ENCODE data around the gene RPS27. TPM values are rescaled to one million over a fixed set of nuclear protein-coding genes. Genes with fewer than 3 reads are reported as not detected.
"Not testable (repeated sequence)": the region's sequence is repeated elsewhere in the genome, so short reads cannot be mapped to it uniquely, and the experiment has no call there.

Gene RPS27
- total and polyA plus RNA-seq, 3 experiments from 2014 or later = 1,959 to 20,406 (median 2,149) TPM

- Mint-ChIP-seq H3K27me3 (peaks cover 4 to 5% of the 10 kb centered on the region in 2 donors), H3K27ac (peak overlapping the region; percentile 93 to 100 (median 100)), H3K4me3 (peak overlapping the region; percentile 91 to 100 (median 97)), H3K4me1 (peaks cover 34 to 57% (median 53%) of the 10 kb centered on the region in 3 donors), H3K36me3 (peaks cover 14 to 48% (median 18%) of the 10 kb centered on the region in 3 donors), H3K9me3 (peaks cover 0 to 2% (median 0%) of the 10 kb centered on the region in 5 donors)
- ChIA-PET CTCF (interaction anchor here (1.2 to 9.1 kb wide), 4 partner anchors 10 to 193 kb away, joined by 3 to 94 read pairs (median 4); partner anchors contain the start of gene JTB), POLR2A (interaction anchor here (0.5 to 2.4 kb wide), 15 partner anchors 10 to 357 kb away, joined by 3 to 46 read pairs (median 8); partner anchors contain the start of genes CHTOP, CREB3L4, CRTC2 and DENND4B)
- peaks cover 42% of the 10 kb centered on the region for H3K4me1 ChIP-seq (ENCODE audit: insufficient read depth, low read length)
- DNase-seq = peak in 1 of 5 donors; percentile 7
- no peaks in the 10 kb centered on the region for H3K27me3 ChIP-seq (ENCODE audit: insufficient read depth, low read length, poor library complexity, severe bottlenecking)
- H3K36me3 ChIP-seq (ENCODE audit: insufficient read depth, low read length) = peaks cover 35% of the 10 kb centered on the region
- H3K9me3 ChIP-seq (ENCODE audit: low read length) = no peaks in the 10 kb centered on the region
- H3K27ac ChIP-seq (ENCODE audit: low read depth, low read length) = peak overlapping the region; percentile 96
- peak overlapping the region; percentile 79 for H3K4me3 ChIP-seq (ENCODE audit: low read length)
Observed at GRCh38 chr1:153991151-153991630, 629 bp downstream of the RPS27 start.

- Mint-ChIP-seq H3K36me3 (peaks cover 14 to 49% (median 18%) of the 10 kb centered on the region in 3 donors), H3K27me3 (peaks cover 0 to 3% of the 10 kb centered on the region in 2 donors), H3K27ac (peak overlapping the region; percentile 93 to 100 (median 100)), H3K9me3 (peaks cover 0 to 2% (median 0%) of the 10 kb centered on the region in 5 donors), H3K4me1 (peaks cover 30 to 52% (median 48%) of the 10 kb centered on the region in 3 donors), H3K4me3 (peak overlapping the region; percentile 91 to 100 (median 97))
- ChIA-PET POLR2A (interaction anchor here (0.5 to 2.4 kb wide), 9 partner anchors 10 to 358 kb away, joined by 3 to 46 read pairs (median 9); partner anchors contain the start of genes CHTOP, CREB3L4, GATAD2B and JTB), CTCF (interaction anchor here (1.4 to 9.1 kb wide), 2 partner anchors 9 to 194 kb away, joined by 3 to 94 read pairs; no protein-coding TSS in a partner anchor)
- peak in 1 of 5 donors; percentile 8 for DNase-seq
- H3K27ac ChIP-seq (ENCODE audit: low read depth, low read length) = peak overlapping the region; percentile 96
- peaks cover 35% of the 10 kb centered on the region for H3K36me3 ChIP-seq (ENCODE audit: insufficient read depth, low read length)
- H3K4me1 ChIP-seq (ENCODE audit: insufficient read depth, low read length) = peaks cover 38% of the 10 kb centered on the region
- peak overlapping the region; percentile 79 for H3K4me3 ChIP-seq (ENCODE audit: low read length)
- H3K9me3 ChIP-seq (ENCODE audit: low read length) = no peaks in the 10 kb centered on the region
- no peaks in the 10 kb centered on the region for H3K27me3 ChIP-seq (ENCODE audit: insufficient read depth, low read length, poor library complexity, severe bottlenecking)
Observed at GRCh38 chr1:153991806-153992205, 1.2 kb downstream of the RPS27 start.

- no peak overlapping the region for H3K27ac ChIP-seq (ENCODE audit: low read depth, low read length)
- CTCF ChIA-PET = no interaction called here
- Mint-ChIP-seq H3K27ac (peak overlapping the region in 4 of 8 donors; percentile 17 to 93 (median 68)), H3K27me3 (peaks cover 0 to 3% of the 10 kb centered on the region in 2 donors), H3K9me3 (peaks cover 0 to 2% (median 0%) of the 10 kb centered on the region in 5 donors), H3K4me1 (peaks cover 25 to 44% (median 39%) of the 10 kb centered on the region in 3 donors), H3K36me3 (peaks cover 14 to 49% (median 18%) of the 10 kb centered on the region in 3 donors), H3K4me3 (peak overlapping the region in 2 of 7 donors; percentile 39 to 83)
- POLR2A ChIA-PET = no interaction called here
- no peaks in the 10 kb centered on the region for H3K27me3 ChIP-seq (ENCODE audit: insufficient read depth, low read length, poor library complexity, severe bottlenecking)
- no peak for DNase-seq
- no peaks in the 10 kb centered on the region for H3K9me3 ChIP-seq (ENCODE audit: low read length)
- H3K4me1 ChIP-seq (ENCODE audit: insufficient read depth, low read length) = peaks cover 32% of the 10 kb centered on the region
- no peak overlapping the region for H3K4me3 ChIP-seq (ENCODE audit: low read length)
- H3K36me3 ChIP-seq (ENCODE audit: insufficient read depth, low read length) = peaks cover 35% of the 10 kb centered on the region
Observed at GRCh38 chr1:153995202-153995601, 4.6 kb downstream of the RPS27 start.

- peak overlapping the region in 4 of 8 donors; percentile 17 to 93 (median 50) for H3K27ac Mint-ChIP-seq
- CTCF ChIA-PET = no interaction called here
Observed at GRCh38 chr1:153995640-153996039, 5.1 kb downstream of the RPS27 start.

GRCh38 chr1:153996882-153997281, 6.3 kb downstream of the RPS27 start:
- CTCF ChIA-PET, POLR2A ChIA-PET, H3K27ac Mint-ChIP-seq: not testable (repeated sequence)

More at GRCh38 chr1:153995640-153996039, 5.1 kb downstream of the RPS27 start:
- Mint-ChIP-seq H3K4me1 (peaks cover 21 to 39% (median 34%) of the 10 kb centered on the region in 3 donors), H3K9me3 (peaks cover 0 to under 1% (median 0%) of the 10 kb centered on the region in 5 donors), H3K27me3 (peaks cover 0 to 1% of the 10 kb centered on the region in 2 donors), H3K4me3 (peak overlapping the region in 2 of 7 donors; percentile 39 to 83), H3K36me3 (peaks cover 14 to 47% (median 18%) of the 10 kb centered on the region in 3 donors)
- H3K36me3 ChIP-seq (ENCODE audit: insufficient read depth, low read length) = peaks cover 35% of the 10 kb centered on the region
- no peak overlapping the region for H3K4me3 ChIP-seq (ENCODE audit: low read length)
- no peaks in the 10 kb centered on the region for H3K9me3 ChIP-seq (ENCODE audit: low read length)
- peaks cover 30% of the 10 kb centered on the region for H3K4me1 ChIP-seq (ENCODE audit: insufficient read depth, low read length)
- H3K27ac ChIP-seq (ENCODE audit: low read depth, low read length) = no peak overlapping the region
- POLR2A ChIA-PET = no interaction called here
- H3K27me3 ChIP-seq (ENCODE audit: insufficient read depth, low read length, poor library complexity, severe bottlenecking) = no peaks in the 10 kb centered on the region
- no peak for DNase-seq

GRCh38 chr1:154000420-154000819, 9.9 kb downstream of the RPS27 start:
- Histone ChIP-seq H3K36me3 (ENCODE audit: insufficient read depth, low read length) (peaks cover 2% of the 10 kb centered on the region), H3K4me3 (ENCODE audit: low read length) (no peak overlapping the region), H3K4me1 (ENCODE audit: insufficient read depth, low read length) (no peaks in the 10 kb centered on the region), H3K9me3 (ENCODE audit: low read length) (no peaks in the 10 kb centered on the region), H3K27ac (ENCODE audit: low read depth, low read length) (no peak overlapping the region), H3K27me3 (ENCODE audit: insufficient read depth, low read length, poor library complexity, severe bottlenecking) (no peaks in the 10 kb centered on the region)
- Mint-ChIP-seq H3K27ac (peak overlapping the region in 1 of 8 donors; percentile 81), H3K27me3 (no peaks in the 10 kb centered on the region), H3K9me3 (no peaks in the 10 kb centered on the region), H3K4me1 (peaks cover 2% of the 10 kb centered on the region in 3 donors), H3K36me3 (peaks cover 0 to 7% (median 5%) of the 10 kb centered on the region in 3 donors), H3K4me3 (no peak overlapping the region)
- DNase-seq = no peak
- ChIA-PET CTCF (interaction anchor here (1.5 kb wide), 1 partner anchor 9 kb away, joined by 3 read pairs; no protein-coding TSS in a partner anchor), POLR2A (no interaction called here)

More at GRCh38 chr1:153996882-153997281, 6.3 kb downstream of the RPS27 start:
- H3K4me3 ChIP-seq (ENCODE audit: low read length); H3K9me3 ChIP-seq (ENCODE audit: low read length); H3K27ac ChIP-seq (ENCODE audit: low read depth, low read length); DNase-seq; H3K27me3 Mint-ChIP-seq; H3K9me3 Mint-ChIP-seq; H3K4me3 Mint-ChIP-seq; H3K27me3 ChIP-seq (ENCODE audit: insufficient read depth, low read length, poor library complexity, severe bottlenecking): not testable (repeated sequence)
- Mint-ChIP-seq H3K36me3 (peaks cover 6 to 34% (median 17%) of the 10 kb centered on the region in 3 donors), H3K4me1 (peaks cover 13 to 29% (median 25%) of the 10 kb centered on the region in 3 donors)
- H3K4me1 ChIP-seq (ENCODE audit: insufficient read depth, low read length) = peaks cover 24% of the 10 kb centered on the region
- peaks cover 27% of the 10 kb centered on the region for H3K36me3 ChIP-seq (ENCODE audit: insufficient read depth, low read length)

- POLR2A ChIA-PET = no interaction called here
- no peak overlapping the region for H3K4me3 Mint-ChIP-seq
- no peaks in the 10 kb centered on the region for H3K27me3 ChIP-seq (ENCODE audit: insufficient read depth, low read length, poor library complexity, severe bottlenecking)
- peaks cover 0 to 2% of the 10 kb centered on the region in 2 donors for H3K27me3 Mint-ChIP-seq
- CTCF ChIA-PET = no interaction called here
- no peak overlapping the region for H3K27ac ChIP-seq (ENCODE audit: low read depth, low read length)
- H3K27ac Mint-ChIP-seq = no peak overlapping the region
- peaks cover 0 to 3% (median 0%) of the 10 kb centered on the region in 3 donors for H3K36me3 Mint-ChIP-seq
- no peak for DNase-seq
- no peaks in the 10 kb centered on the region for H3K9me3 Mint-ChIP-seq
- no peaks in the 10 kb centered on the region for H3K4me1 Mint-ChIP-seq
- no peaks in the 10 kb centered on the region for H3K36me3 ChIP-seq (ENCODE audit: insufficient read depth, low read length)
- no peaks in the 10 kb centered on the region for H3K9me3 ChIP-seq (ENCODE audit: low read length)
- no peaks in the 10 kb centered on the region for H3K4me1 ChIP-seq (ENCODE audit: insufficient read depth, low read length)
- no peak overlapping the region for H3K4me3 ChIP-seq (ENCODE audit: low read length)
Observed at GRCh38 chr1:154006136-154006535, 15.6 kb downstream of the RPS27 start.

- H3K27ac Mint-ChIP-seq = no peak overlapping the region
- no peaks in the 10 kb centered on the region for H3K9me3 Mint-ChIP-seq
- no peak overlapping the region for H3K27ac ChIP-seq (ENCODE audit: low read depth, low read length)
Observed at GRCh38 chr1:154012129-154012528, 21.6 kb downstream of the RPS27 start.

More at GRCh38 chr1:154012129-154012528, 21.6 kb downstream of the RPS27 start:
- Histone ChIP-seq H3K4me1 (ENCODE audit: insufficient read depth, low read length) (no peaks in the 10 kb centered on the region), H3K4me3 (ENCODE audit: low read length) (no peak overlapping the region), H3K9me3 (ENCODE audit: low read length) (no peaks in the 10 kb centered on the region), H3K36me3 (ENCODE audit: insufficient read depth, low read length) (no peaks in the 10 kb centered on the region), H3K27me3 (ENCODE audit: insufficient read depth, low read length, poor library complexity, severe bottlenecking) (no peaks in the 10 kb centered on the region)
- no peak for DNase-seq
- ChIA-PET CTCF (no interaction called here), POLR2A (no interaction called here)
- Mint-ChIP-seq H3K4me1 (no peaks in the 10 kb centered on the region), H3K36me3 (no peaks in the 10 kb centered on the region), H3K27me3 (peaks cover 0 to 2% of the 10 kb centered on the region in 2 donors), H3K4me3 (no peak overlapping the region)
